Mesothelial cell of epicardium (in vitro differentiated cells): ENCODE data around the gene AKT1. TPM values are rescaled to one million over a fixed set of nuclear protein-coding genes. Genes with fewer than 3 reads are reported as not detected.

Experiments used
- DNase-seq, 2 experiments: peaks; one replicate each; pipeline ENCODE4 v3.0.0; 2021; ENCODE audit warnings: low spot score in 2 of 2; ENCODE audit not compliant: unreplicated experiment in 2 of 2
- H3K27ac Mint-ChIP-seq: 2 replicates; pipeline ENCODE4 v1.8.0; 2021; ENCODE audit warnings: mixed read lengths
- H3K27me3 Mint-ChIP-seq: 2 replicates; pipeline ENCODE4 v1.8.0; 2021; ENCODE audit warnings: low read depth, mixed read lengths
- H3K36me3 Mint-ChIP-seq: 2 replicates; pipeline ENCODE4 v1.8.0; 2021; ENCODE audit warnings: mixed read lengths
- H3K4me1 Mint-ChIP-seq: 2 replicates; pipeline ENCODE4 v1.8.0; 2021; ENCODE audit warnings: mixed read lengths
- H3K4me3 Mint-ChIP-seq: 2 replicates; pipeline ENCODE4 v1.8.0; 2021; ENCODE audit warnings: mild to moderate bottlenecking, moderate library complexity, mixed read lengths
- H3K9me3 Mint-ChIP-seq: 2 replicates; pipeline ENCODE4 v1.8.0; 2021; ENCODE audit warnings: mixed read lengths
- CTCF ChIP-seq: fragments of 200-600 bp; sonication (generic); IDR thresholded peaks from one replicate; pipeline ENCODE4 v1.5.0; 2021; ENCODE audit warnings: antibody characterized with exemption; ENCODE audit not compliant: unreplicated experiment
- total RNA-seq: library from RNA; stranded (reverse); gene quantifications from 3 replicates; pipeline ENCODE4 v1.2.1, GENCODE V29; 2021

Gene AKT1
- 116 to 122 TPM (median 117 TPM) in 3 replicates for total RNA-seq

DNA sequence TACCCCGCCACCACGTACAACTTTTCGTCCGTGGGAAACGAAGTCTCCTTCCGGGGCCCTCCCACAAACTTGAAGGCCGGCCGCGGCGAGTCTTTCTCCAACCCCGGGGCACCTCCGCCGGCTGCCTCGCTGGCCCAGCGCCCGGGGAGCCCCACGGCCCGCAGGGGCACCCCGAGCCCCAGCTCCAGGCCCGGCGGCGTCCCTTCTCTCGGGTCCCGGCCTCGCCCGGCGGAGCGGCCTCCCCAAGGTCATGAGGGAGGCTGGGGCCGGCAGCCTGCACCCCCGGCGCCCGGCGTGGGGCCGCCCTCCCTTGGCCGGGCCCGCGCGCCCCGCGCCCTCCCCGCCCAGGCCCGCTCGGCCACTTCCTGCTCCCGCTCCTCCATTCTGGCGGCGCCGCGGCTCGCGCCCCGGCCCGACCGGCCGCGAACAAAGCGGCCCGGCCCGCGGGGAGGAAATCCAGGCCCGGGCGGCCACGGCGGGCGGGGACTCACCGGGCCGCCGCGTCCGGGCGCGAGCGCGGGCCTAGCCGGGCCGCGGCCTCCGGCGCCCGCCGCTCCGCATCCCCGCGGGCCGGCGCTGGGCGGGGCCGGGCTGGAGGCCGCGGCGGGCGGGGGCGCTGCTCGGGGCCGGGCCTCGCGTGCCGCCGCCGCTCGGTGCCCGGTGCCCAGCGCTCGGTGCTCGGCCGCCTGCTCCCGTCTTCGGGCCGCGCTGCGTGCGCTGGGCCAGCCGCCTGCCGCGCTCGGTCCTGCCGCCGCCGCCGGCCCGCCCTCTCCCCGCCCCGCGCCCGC lies at the start of gene AKT1:
Gene AKT1 (minus strand): TSS at position 756 of the 788 bp plus-strand sequence. CDS start 3,105 bp downstream, outside the sequence.
- H3K27ac Mint-ChIP-seq, result peak within 1 kb of the TSS; percentile 90

GRCh38 chr14:104845033-104845666 lies 49.6 kb upstream of the AKT1 start:
- no peak overlapping the region for H3K4me3 Mint-ChIP-seq
- no peaks in the 10 kb centered on the region for H3K36me3 Mint-ChIP-seq
- peaks cover 67% of the 10 kb centered on the region for H3K27me3 Mint-ChIP-seq

More for the DNA sequence above, at the start of gene AKT1:
- peak in 1 of 2 experiments; percentile 51 for DNase-seq
- Mint-ChIP-seq H3K4me1 (peaks cover 41% of the 10 kb centered on the region), H3K36me3 (no peaks in the 10 kb centered on the region), H3K9me3 (no peaks in the 10 kb centered on the region), H3K4me3 (peak within 1 kb of the TSS; percentile 86), H3K27me3 (peaks cover 11% of the 10 kb centered on the region)
- no peak for TF ChIP-seq CTCF

GRCh38 chr14:104844306-104845032 lies 48.9 kb upstream of the AKT1 start:
- H3K36me3 Mint-ChIP-seq, result no peaks in the 10 kb centered on the region
- peaks cover 15% of the 10 kb centered on the region for H3K4me1 Mint-ChIP-seq
- H3K4me3 Mint-ChIP-seq, result peak overlapping the region; percentile 69
- H3K9me3 Mint-ChIP-seq, result no peaks in the 10 kb centered on the region
- no peak for TF ChIP-seq CTCF
- no peak for DNase-seq
- H3K27ac Mint-ChIP-seq, result no peak overlapping the region
- H3K27me3 Mint-ChIP-seq, result peaks cover 73% of the 10 kb centered on the region

More at GRCh38 chr14:104845033-104845666, 49.6 kb upstream of the AKT1 start:
- Mint-ChIP-seq H3K9me3 (no peaks in the 10 kb centered on the region), H3K4me1 (peaks cover 15% of the 10 kb centered on the region), H3K27ac (no peak overlapping the region)
- TF ChIP-seq CTCF, result no peak
- no peak for DNase-seq

GRCh38 chr14:104843442-104844305 lies 48.1 kb upstream of the AKT1 start:
- peak overlapping the region; percentile 69 for H3K4me3 Mint-ChIP-seq
- DNase-seq, result peak in 1 of 2 experiments; percentile 69
- no peaks in the 10 kb centered on the region for H3K9me3 Mint-ChIP-seq
- H3K27ac Mint-ChIP-seq, result no peak overlapping the region
- peaks cover 79% of the 10 kb centered on the region for H3K27me3 Mint-ChIP-seq
- H3K4me1 Mint-ChIP-seq, result peaks cover 15% of the 10 kb centered on the region
- no peaks in the 10 kb centered on the region for H3K36me3 Mint-ChIP-seq
- no peak for TF ChIP-seq CTCF

- DNase-seq, result no peak
- Mint-ChIP-seq H3K36me3 (no peaks in the 10 kb centered on the region), H3K4me3 (no peak overlapping the region), H3K27ac (no peak overlapping the region), H3K9me3 (no peaks in the 10 kb centered on the region), H3K27me3 (peaks cover 86% of the 10 kb centered on the region), H3K4me1 (peaks cover 15% of the 10 kb centered on the region)
- TF ChIP-seq CTCF, result no peak
Observed at GRCh38 chr14:104843006-104843405, 47.5 kb upstream of the AKT1 start.
